ENCODE results near the gene OR10A2.
"Not testable (repeated sequence)": the region's sequence is repeated elsewhere in the genome, so short reads cannot be mapped to it uniquely, and the experiment has no call there.

The OR10A2 gene

DNA sequence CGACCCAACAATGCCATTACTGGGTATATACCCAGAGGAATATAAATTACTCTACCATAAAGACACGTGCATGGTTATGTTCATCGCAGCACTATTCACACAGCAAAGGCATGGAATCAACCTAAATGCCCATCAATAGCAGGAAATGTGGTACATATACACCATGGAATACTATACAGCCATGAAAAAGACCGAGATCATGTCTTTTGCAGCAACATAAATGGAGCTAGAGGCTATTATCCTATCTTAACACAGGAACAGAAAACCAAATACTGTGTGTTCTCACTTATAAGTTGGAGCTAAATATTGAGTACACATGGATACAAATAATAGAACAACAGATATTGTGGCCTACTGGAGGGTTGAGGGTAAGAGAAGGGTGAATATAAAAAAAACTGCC lies 26.0 kb downstream of the OR10A2 start:
- no peak for DNase-seq

DNA sequence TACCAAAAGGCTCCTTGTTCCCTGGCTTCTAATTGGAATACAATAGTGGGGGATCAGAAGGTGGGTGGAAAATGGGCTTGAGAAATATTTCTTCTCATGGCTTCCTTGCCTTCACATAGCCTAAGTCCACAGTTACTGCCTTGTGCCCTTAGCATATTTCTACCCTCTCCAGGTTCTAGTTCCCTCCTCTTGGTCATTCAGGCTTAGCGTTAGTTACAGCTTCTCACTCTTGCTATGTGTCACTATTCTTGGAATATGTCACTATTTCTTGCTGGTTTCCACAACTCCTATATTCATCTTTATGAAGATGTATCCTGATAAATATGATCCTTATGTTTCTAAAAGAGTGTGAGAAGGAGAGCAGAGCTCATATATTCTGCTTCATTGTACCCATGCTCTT lies 27.0 kb downstream of the OR10A2 start:
- no peak for DNase-seq

DNA sequence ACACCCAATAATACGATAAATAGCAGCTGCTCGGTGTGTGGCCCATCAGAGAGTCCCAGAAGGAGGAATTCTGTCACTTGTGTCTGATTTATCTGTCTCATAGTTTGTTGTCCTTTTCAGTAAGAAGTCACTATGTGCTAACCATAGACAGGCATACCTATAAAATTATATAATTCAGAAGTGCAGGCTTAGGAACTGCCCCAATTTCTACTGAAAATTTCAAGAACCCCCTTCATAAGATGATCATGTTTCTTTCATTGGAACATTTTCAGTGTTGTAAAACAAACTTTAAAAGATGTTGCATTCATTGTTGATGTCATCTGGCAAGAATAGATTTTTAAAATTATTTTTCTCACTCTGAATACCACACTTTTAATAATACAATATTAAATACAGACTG lies 29.5 kb downstream of the OR10A2 start, which contains the start of gene OR2D2:
OR2D2 (minus strand) TSS at position 101 of the 400 bp plus-strand sequence; CDS start at position 101, 0 bp downstream.
- DNase-seq, result no peak

DNA sequence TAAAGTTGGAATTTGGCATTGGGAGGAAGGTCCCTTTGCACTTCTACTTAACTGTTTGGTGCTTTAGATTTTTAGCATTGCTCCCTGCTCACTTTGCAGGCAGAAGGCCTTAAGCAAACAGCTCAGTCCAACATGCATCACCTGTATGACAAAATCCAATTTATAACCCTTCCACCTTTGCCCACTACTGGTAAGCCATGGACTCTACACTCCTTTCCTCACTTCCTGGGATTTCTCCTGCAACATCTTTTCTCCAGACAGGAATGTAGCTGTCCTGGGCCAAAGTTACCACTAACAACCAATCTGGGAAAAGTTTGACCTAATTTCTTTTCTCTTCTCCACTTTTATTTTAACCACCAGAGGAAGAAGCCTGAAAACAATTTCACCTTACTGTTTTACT lies 31.2 kb downstream of the OR10A2 start:
- DNase-seq, result no peak

DNA sequence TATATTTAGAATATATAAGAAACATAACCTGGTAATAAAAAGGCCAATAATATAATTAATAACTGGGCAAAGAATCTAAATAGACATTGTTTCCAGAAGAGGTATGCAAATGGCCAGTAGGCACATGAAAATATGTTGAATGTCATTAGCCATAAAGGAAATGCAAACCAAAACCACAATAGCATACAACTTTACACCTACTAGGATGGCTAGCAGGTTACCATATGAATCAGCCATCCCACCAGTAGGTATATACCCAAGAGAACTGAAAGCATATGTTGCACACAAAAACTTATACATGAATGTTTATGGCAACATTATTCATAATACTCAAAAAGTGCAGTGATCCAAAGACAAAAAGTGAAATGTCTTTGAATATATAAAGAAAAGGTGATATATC lies 32.2 kb downstream of the OR10A2 start:
- peak; percentile 47 for DNase-seq

DNA sequence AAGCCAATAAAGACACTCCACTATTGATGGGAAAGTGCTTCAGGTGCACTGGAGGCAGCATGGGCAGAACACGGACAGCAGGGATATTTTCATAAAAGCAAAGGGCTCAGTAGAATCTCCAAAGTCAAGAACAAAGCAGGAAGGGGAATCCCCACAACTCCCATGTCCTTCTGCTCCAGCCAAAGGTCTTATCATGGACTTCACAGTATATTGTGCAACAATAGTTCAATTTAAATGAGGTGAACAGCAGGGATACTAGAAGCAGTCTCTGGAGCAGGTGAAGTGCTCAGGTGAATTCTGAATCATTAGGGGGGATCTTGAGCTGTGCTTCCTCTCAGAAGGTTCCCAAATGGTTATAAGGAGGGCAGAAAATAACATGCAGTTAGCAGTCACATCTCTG lies 36.1 kb downstream of the OR10A2 start:
- DNase-seq, result no peak

DNA sequence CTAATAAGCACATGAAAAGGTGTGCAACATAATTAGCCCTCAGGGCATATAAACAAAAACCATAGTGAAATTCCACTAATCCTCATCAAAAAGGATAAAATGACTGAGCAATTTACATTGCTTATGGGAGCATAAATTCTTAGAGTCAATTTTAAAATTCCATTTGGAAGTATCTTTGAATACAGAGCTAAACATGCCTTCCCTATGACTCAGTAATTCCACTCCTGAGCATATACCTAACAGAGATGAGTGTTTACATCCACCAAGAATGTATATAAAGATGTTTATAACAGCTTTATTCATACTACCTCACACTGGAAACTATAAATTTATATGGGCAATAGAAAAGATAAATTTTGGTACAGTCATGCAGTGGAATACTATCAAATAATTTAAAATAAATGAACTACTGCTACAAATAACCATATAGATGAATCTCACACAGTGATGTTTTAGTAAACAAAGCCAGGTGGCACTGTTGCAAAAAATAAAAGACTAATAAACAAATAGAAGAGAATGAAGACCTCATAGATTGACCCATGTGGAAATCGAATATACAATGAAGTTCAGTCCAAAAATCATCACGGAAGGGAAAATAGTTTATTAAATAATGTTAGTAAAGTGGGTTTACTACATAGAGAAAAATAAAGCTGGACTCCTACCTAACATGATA lies 37.6 kb downstream of the OR10A2 start:
- no peak for DNase-seq

DNA sequence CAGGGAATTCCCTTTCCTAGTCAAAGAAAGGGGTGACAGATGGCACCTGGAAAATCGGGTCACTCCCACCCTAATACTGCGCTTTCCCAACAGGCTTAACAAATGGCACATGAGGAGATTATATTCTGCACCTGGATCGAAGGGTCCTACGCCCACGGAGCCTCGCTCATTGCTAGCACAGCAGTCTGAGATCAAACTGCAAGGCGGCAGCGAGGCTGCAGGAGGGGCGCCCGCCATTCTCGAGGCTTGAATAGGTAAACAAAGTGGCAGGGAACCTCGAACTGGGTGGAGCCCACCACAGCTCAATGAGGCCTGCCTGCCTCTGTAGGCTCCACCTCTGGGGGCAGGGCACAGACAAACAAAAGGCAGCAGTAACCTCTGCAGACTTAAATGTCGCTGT lies 41.9 kb downstream of the OR10A2 start:
- DNase-seq, result not testable (repeated sequence)

DNA sequence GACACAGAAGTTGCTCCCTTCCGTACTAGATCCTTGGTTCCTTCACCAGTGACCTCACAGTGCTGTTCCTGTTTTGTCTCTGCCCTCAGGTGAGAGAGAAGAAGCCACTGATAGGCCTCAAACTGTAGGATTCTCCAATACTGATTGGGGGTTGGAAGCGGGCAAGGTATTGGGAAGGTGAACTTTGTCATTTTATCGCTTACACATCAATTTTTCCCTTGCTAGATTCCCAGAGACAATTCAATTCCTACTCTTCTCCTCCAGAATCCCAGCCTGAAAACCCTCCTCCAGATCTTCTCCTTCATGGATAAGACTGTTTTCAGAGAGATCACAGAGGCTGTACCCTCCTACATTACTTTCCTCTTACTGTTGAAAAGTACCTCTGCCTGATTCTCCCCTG lies 48.5 kb downstream of the OR10A2 start:
- no peak for DNase-seq

DNA sequence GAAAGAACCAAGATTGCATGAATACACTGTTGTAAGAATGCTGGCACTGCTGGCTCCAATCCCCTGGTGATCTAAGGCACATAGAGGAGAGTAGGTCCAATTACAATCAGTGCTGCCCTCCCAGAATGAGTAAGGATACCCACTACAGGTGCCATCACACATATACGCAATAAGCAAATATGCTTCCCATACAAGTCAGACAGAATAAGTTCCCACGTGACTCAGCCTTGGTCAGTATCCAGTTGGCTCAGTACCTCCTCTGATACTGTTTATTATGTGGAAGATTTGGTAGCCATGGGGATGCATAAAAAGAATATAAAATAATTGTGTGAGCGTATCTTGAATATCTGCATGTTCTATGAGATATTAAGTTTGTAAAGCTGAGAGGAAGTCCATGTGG lies 49.1 kb downstream of the OR10A2 start:
- DNase-seq, result no peak

DNA sequence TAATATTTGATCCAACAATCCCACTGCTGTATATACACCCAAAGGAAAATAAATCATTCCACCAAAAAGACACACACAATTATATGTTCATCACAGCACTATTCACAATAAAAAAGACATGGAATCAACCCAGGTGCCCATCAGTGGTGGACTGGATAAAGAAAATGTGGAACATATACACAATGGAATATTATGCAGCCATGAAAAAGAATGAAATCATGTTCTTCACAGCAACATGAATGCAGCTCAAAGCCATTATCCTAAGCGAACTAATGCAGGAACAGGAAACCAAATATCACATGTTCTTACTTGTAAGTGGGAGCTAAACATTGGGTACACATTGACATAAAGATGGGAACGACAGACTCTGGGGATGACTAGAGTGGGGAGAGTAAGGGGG lies 56.8 kb downstream of the OR10A2 start:
- DNase-seq, result no peak

DNA sequence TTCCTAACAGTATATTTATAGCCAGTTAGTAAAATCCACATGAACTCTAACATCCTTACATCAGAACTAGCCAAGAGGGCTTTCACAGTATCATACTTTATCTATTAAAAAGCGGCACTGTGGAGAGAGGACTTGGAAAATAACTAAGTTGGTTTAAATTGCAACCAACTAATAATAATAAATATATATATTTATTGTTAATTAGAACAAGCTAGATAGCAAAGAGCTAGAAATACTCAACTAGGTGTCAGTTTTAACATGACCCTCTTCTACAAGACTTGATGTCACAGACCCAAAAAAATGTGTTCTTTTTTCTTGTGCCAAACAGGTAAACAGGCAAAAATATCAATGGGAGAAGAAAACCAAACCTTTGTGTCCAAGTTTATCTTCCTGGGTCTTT lies 57.8 kb downstream of the OR10A2 start, which contains the start of gene OR2D3:
OR2D3 (plus strand) TSS at position 301 of the 400 bp plus-strand sequence; CDS start at position 301, 0 bp downstream.
- DNase-seq, result no peak

All from activated CD4-positive, alpha-beta T cell treated with anti-CD3 and anti-CD28 coated beads, Interleukin-10, Interleukin-2, amounts not matched to agents 100 ng/mL and 50 ng/mL, durations not matched to agents 16 hours and 8 hours (primary cell).